H1 (cell line): ENCODE data around the gene ZNF493. TPM values are rescaled to one million over a fixed set of nuclear protein-coding genes. Genes with fewer than 3 reads are reported as not detected.
A peak's percentile ranks its signal among the peaks of the same experiment; 100 is the strongest.

ENCODE experiments used
- CTCF ChIA-PET: fragments of 300-600 bp; sonication (Branson Sonifier 250); formaldehyde crosslinking; loops from one replicate; lab custom pipeline; 2021; ENCODE audit not compliant: partially characterized antibody; lab: Charles Lee
- POLR2A ChIA-PET: fragments of 300-600 bp; sonication (Branson Sonifier 250); formaldehyde crosslinking; loops from one replicate; lab custom pipeline; 2021; ENCODE audit warnings: inconsistent platforms; ENCODE audit not compliant: partially characterized antibody; lab: Charles Lee
- DNase-seq, 2 experiments: peaks; one replicate each; pipeline versions ENCODE4 v3.0.0 to v3.0.0-alpha.2; 2010 to 2022; ENCODE audit warnings: low spot score in 2 of 2, low read depth in 1 of 2, mixed read lengths in 1 of 2
- FAIRE-seq: peaks from 2 replicates; lab custom pipeline; 2011; peaks lifted over from hg19 to GRCh38; lab: Jason Lieb, UNC
- H2AFZ ChIP-seq: 2 replicates; pipeline ENCODE4 v1.8.1; 2012; ENCODE audit warnings: low read length, inconsistent platforms
- H2AK5ac ChIP-seq: 2 replicates; pipeline ENCODE4 v1.6.1; 2013; ENCODE audit warnings: low read depth, low read length
- H2BK120ac ChIP-seq: replicated peaks from 2 replicates; pipeline ENCODE3; 2013; ENCODE audit warnings: low read depth, low read length, inconsistent platforms
- H2BK12ac ChIP-seq: 2 replicates; pipeline ENCODE4 v1.6.1; 2013; ENCODE audit warnings: low read depth, low read length
- H2BK15ac ChIP-seq: 2 replicates; pipeline ENCODE4 v1.6.1; 2013; ENCODE audit warnings: low read length
- H2BK20ac ChIP-seq: 2 replicates; pipeline ENCODE4 v1.6.1; 2013; ENCODE audit warnings: low read length
- H2BK5ac ChIP-seq: 2 replicates; pipeline ENCODE4 v1.6.1; 2013; ENCODE audit warnings: low read depth, low read length
- H3K14ac ChIP-seq: 2 replicates; pipeline ENCODE4 v1.6.1; 2013; ENCODE audit warnings: inconsistent platforms; ENCODE audit not compliant: insufficient read length
- H3K18ac ChIP-seq: 2 replicates; pipeline ENCODE4 v1.6.1; 2013; ENCODE audit warnings: low read length; ENCODE audit errors: extremely low read depth
- H3K23ac ChIP-seq: 2 replicates; pipeline ENCODE4 v1.6.1; 2013; ENCODE audit warnings: inconsistent platforms; ENCODE audit not compliant: insufficient read length
- H3K23me2 ChIP-seq: 2 replicates; pipeline ENCODE4 v1.6.1; 2013; ENCODE audit warnings: low read depth, low read length
- H3K27ac ChIP-seq: 2 replicates; pipeline ENCODE4 v1.6.1; 2011; ENCODE audit warnings: low read depth, low read length, inconsistent platforms
- H3K27me3 ChIP-seq, 4 experiments: replicated peaks in 1 of 4; 1 replicate in 1 of 4; 2 replicates in 3 of 4; pipeline versions ENCODE4 v1.6.1 to v1.8.1; 2011 to 2013; ENCODE audit warnings: low read length in 3 of 4, mild to moderate bottlenecking in 3 of 4, inconsistent platforms in 2 of 4, mixed read lengths in 2 of 4, moderate library complexity in 1 of 4; ENCODE audit not compliant: control insufficient read depth in 3 of 4, insufficient read depth in 3 of 4; ENCODE audit errors: extremely low read depth in 1 of 4
- H3K36me3 ChIP-seq, 4 experiments: 2 replicates each; pipeline versions ENCODE4 v1.6.1 to v1.8.1; 2011 to 2013; ENCODE audit warnings: mild to moderate bottlenecking in 4 of 4, low read length in 3 of 4, moderate library complexity in 2 of 4, control low read depth in 1 of 4, inconsistent platforms in 1 of 4; ENCODE audit not compliant: insufficient read depth in 4 of 4, control insufficient read depth in 2 of 4
- H3K4ac ChIP-seq: replicated peaks from 2 replicates; pipeline ENCODE3; 2013; ENCODE audit warnings: low read length, low read depth, mixed read lengths, inconsistent platforms; ENCODE audit not compliant: insufficient read length
- H3K4me1 ChIP-seq, 4 experiments: replicated peaks in 1 of 4; 1 replicate in 1 of 4; 2 replicates in 3 of 4; pipeline versions ENCODE4 v1.6.1 to v1.8.1; 2011 to 2013; ENCODE audit warnings: low read length in 3 of 4, inconsistent platforms in 2 of 4, mixed read lengths in 1 of 4; ENCODE audit not compliant: insufficient read depth in 4 of 4, control insufficient read depth in 3 of 4
- H3K4me2 ChIP-seq, 2 experiments: 2 replicates each; pipeline versions ENCODE4 v1.6.1 to v1.8.1; 2011 to 2013; ENCODE audit warnings: low read depth in 2 of 2, low read length in 2 of 2, control low read depth in 1 of 2, inconsistent platforms in 1 of 2, mild to moderate bottlenecking in 1 of 2; ENCODE audit not compliant: insufficient read depth in 1 of 2
- H3K4me3 ChIP-seq, 4 experiments: fragments of 200-600, 300-600 bp in 1 of 4; sonication (generic), shearing (Covaris generic), sonication (Bioruptor Twin) in 1 of 4; 2 replicates each; pipeline versions ENCODE4 v1.5.1 to v1.8.1; 2011 to 2016; ENCODE audit warnings: low read length in 4 of 4, low read depth in 3 of 4, control low read depth in 2 of 4, inconsistent platforms in 2 of 4, mild to moderate bottlenecking in 2 of 4, mixed read lengths in 1 of 4, moderate library complexity in 1 of 4; ENCODE audit not compliant: insufficient read depth in 2 of 4; ENCODE audit errors: extremely low read depth in 1 of 4
- H3K56ac ChIP-seq: replicated peaks from 2 replicates; pipeline ENCODE3; 2013; ENCODE audit warnings: low read depth, mild to moderate bottlenecking, mixed read lengths, low read length, inconsistent platforms; ENCODE audit not compliant: insufficient read length
- H3K79me1 ChIP-seq: 2 replicates; pipeline ENCODE4 v1.6.1; 2013; ENCODE audit warnings: low read depth, low read length, control low read depth
- H3K79me2 ChIP-seq, 2 experiments: 2 replicates each; pipeline versions ENCODE4 v1.6.1 to v1.8.1; 2012 to 2013; ENCODE audit warnings: low read length in 2 of 2, mild to moderate bottlenecking in 2 of 2, inconsistent platforms in 1 of 2; ENCODE audit not compliant: insufficient read depth in 2 of 2, control insufficient read depth in 1 of 2
- H3K9ac ChIP-seq, 4 experiments: replicated peaks in 1 of 4; 1 replicate in 1 of 4; 2 replicates in 3 of 4; pipeline versions ENCODE4 v1.6.1 to v1.8.1; 2011 to 2013; ENCODE audit warnings: low read depth in 3 of 4, low read length in 3 of 4, control low read depth in 2 of 4, mild to moderate bottlenecking in 2 of 4, moderate library complexity in 2 of 4, inconsistent platforms in 1 of 4; ENCODE audit errors: extremely low read depth in 1 of 4
- H3K9me3 ChIP-seq, 2 experiments: 2 replicates each; pipeline versions ENCODE4 v1.6.1 to v1.8.1; 2012 to 2013; ENCODE audit warnings: mild to moderate bottlenecking in 2 of 2, moderate library complexity in 2 of 2, control low read depth in 1 of 2, inconsistent platforms in 1 of 2, low read depth in 1 of 2, low read length in 1 of 2, mixed read lengths in 1 of 2; ENCODE audit not compliant: insufficient read depth in 2 of 2
- H4K20me1 ChIP-seq, 2 experiments: replicated peaks in 1 of 2; 2 replicates each; pipeline versions ENCODE3 to v1.8.1; 2011 to 2013; ENCODE audit warnings: inconsistent platforms in 2 of 2, low read length in 2 of 2, mild to moderate bottlenecking in 1 of 2; ENCODE audit not compliant: insufficient read depth in 2 of 2, control insufficient read depth in 1 of 2
- H4K5ac ChIP-seq: 2 replicates; pipeline ENCODE4 v1.6.1; 2013; ENCODE audit warnings: low read length, low read depth, mixed read lengths, inconsistent platforms; ENCODE audit not compliant: insufficient read length
- H4K8ac ChIP-seq: 2 replicates; pipeline ENCODE4 v1.8.0; 2013; ENCODE audit warnings: mild to moderate bottlenecking, moderate library complexity, low read length, inconsistent platforms; ENCODE audit not compliant: insufficient read depth; ENCODE audit errors: extremely low read depth
- H4K91ac ChIP-seq: replicated peaks from 2 replicates; pipeline ENCODE3; 2013; ENCODE audit warnings: low read length, mixed read lengths, inconsistent platforms; ENCODE audit not compliant: insufficient read length
- CHD2 ChIP-seq: IDR thresholded peaks from 2 replicates; pipeline ENCODE4 v1.6.1; 2012; ENCODE audit warnings: low read length, improper control_type of control experiment
- EZH2 ChIP-seq: fragments of 200-600 bp; sonication (generic); IDR thresholded peaks from 2 replicates; pipeline ENCODE4 v1.7.1; 2012; ENCODE audit warnings: low read depth, mild to moderate bottlenecking, moderate library complexity, low read length, inconsistent platforms; ENCODE audit not compliant: severe bottlenecking
- MAX ChIP-seq: IDR thresholded peaks from 2 replicates; pipeline ENCODE4 v1.6.1; 2012; ENCODE audit warnings: inconsistent platforms
- POLR2A ChIP-seq, 2 experiments: IDR thresholded peaks; 1 replicate in 1 of 2; 2 replicates in 1 of 2; pipeline ENCODE4 v1.6.1; 2011; ENCODE audit warnings: low read depth in 2 of 2, low read length in 2 of 2, mild to moderate bottlenecking in 2 of 2; ENCODE audit errors: control extremely low read depth in 1 of 2
- POLR2AphosphoS5 ChIP-seq: IDR thresholded peaks from 2 replicates; pipeline ENCODE4 v1.6.1; 2011; ENCODE audit warnings: low read depth, low read length
- RAD21 ChIP-seq, 2 experiments: IDR thresholded peaks in 1 of 2; conservative IDR thresholded peaks in 1 of 2; 2 replicates each; pipeline ENCODE4 v1.6.1; 2011; ENCODE audit warnings: low read depth in 2 of 2, low read length in 2 of 2, improper control_type of control experiment in 1 of 2, inconsistent platforms in 1 of 2, mild to moderate bottlenecking in 1 of 2, moderate library complexity in 1 of 2
- SAP30 ChIP-seq: fragments of 300-600 bp; sonication (generic); IDR thresholded peaks from 2 replicates; pipeline ENCODE4 v1.7.1; 2012; ENCODE audit warnings: low read length, moderate library complexity, mild to moderate bottlenecking, inconsistent platforms; ENCODE audit not compliant: insufficient read depth, insufficient replicate concordance
- SP1 ChIP-seq: IDR thresholded peaks from 2 replicates; pipeline ENCODE4 v1.6.1; 2011; ENCODE audit warnings: low read depth, low read length
- TAF7 ChIP-seq: optimal IDR thresholded peaks from 2 replicates; pipeline ENCODE3; 2011; ENCODE audit warnings: low read depth, mild to moderate bottlenecking, inconsistent platforms, low read length, moderate library complexity, borderline replicate concordance
- TBP ChIP-seq: IDR thresholded peaks from 2 replicates; pipeline ENCODE4 v1.6.1; 2011; ENCODE audit warnings: low read depth, low read length, improper control_type of control experiment
- TCF12 ChIP-seq: IDR thresholded peaks from 2 replicates; pipeline ENCODE4 v1.6.1; 2011; ENCODE audit warnings: low read depth, mild to moderate bottlenecking, low read length
- whole genome bisulfite sequencing, 2 experiments: shearing (Covaris generic) in 1 of 2; methylation state at CpG; one replicate each; pipeline versions ENCODE4 v1.1.6 to v1.1.7; 2013 to 2015; ENCODE audit warnings: low lambda C conversion rate in 2 of 2, mixed read lengths in 2 of 2, inconsistent platforms in 1 of 2, low coverage in 1 of 2, missing lambda C conversion rate in 1 of 2; ENCODE audit not compliant: insufficient replicate concordance in 2 of 2, insufficient coverage in 1 of 2, insufficient read length in 1 of 2; ENCODE audit errors: extremely low coverage in 1 of 2, missing lambda C conversion rate in 1 of 2; 5-methylcytosine and 5-hydroxymethylcytosine counted together
- polyA plus RNA-seq, 7 experiments: library from polyadenylated mRNA; depleted of rRNA in 3 of 7; stranded (reverse) in 5 of 7; unstranded in 2 of 7; fragments of >200 nt in 5 of 7; fragments of 200-250 nt in 2 of 7; gene quantifications; 1 replicate in 5 of 7; 2 replicates in 1 of 7; 4 replicates in 1 of 7; pipeline versions ENCODE4 v1.2.1 to v1.2.3, GENCODE V29; 2011 to 2013; ENCODE audit warnings: missing spikeins in 2 of 7, mixed read lengths in 2 of 7
- total RNA-seq: library from RNA; stranded (reverse); fragmentation: NEBNext Ultra II Directional; extraction: Animal tissue kit (Norgen Biotek cat#: 25700); gene quantifications from 2 replicates; pipeline ENCODE4 v1.2.1, GENCODE V29; 2021
- TF ChIP-seq, protein P1 (sequence below): IDR thresholded peaks from 2 replicates; pipeline ENCODE4 v1.6.1; 2012; ENCODE audit warnings: inconsistent platforms

Gene ZNF493
- total and polyA plus RNA-seq, 2 of the 8 experiments (the other 6 are each of a cell fraction or from before 2014, with no cell fraction given), result 9.0 to 32.2 TPM

DNA sequence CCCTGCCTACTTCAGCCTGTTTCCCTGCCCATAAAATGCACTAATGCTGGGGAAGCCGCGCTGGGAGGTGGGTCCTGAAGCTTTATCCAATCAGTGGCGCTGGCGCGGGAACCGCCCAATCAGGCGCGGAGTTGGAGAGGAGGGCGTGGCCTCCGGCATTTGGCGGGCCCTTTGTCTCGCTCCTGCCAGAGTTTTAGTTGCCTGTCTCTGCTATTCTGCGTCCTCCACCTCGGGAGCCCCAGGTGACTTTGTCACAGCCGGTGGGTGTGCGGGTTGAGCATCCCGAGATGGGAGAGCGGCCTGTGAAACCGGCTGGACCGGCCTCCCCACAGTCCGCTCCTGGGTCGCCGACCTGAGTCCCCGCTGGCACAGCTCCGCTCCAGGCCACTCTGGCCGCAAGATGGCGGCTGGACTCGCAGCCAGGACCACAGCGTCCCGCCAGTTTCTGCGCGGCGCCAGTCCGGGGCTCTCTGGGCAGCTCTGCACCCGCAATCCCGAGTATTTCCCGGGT is 77.8 kb downstream of the ZNF493 start:
- 29% methylated on average over 37 of the region's 37 CpGs; no CpG with 5 or more reads in 1 of the 2 experiments for WGBS, 2 experiments
- FAIRE-seq (peak; percentile 82), DNase-seq (peak in 1 of 2 experiments; percentile 84)
- H3K79me2 ChIP-seq, result peaks cover 0 to 9% of the 10 kb centered on the region in 2 experiments; a peak in 2 of 4 replicates
- no peak overlapping the region for H3K23ac ChIP-seq
- H3K9ac ChIP-seq, result peak overlapping the region; percentile 89 to 97 (median 96)
- no peak overlapping the region for H2BK120ac ChIP-seq
- peak overlapping the region; percentile 98; the same call in 1 of the 2 replicates for H4K8ac ChIP-seq
- no peak overlapping the region for H2BK20ac ChIP-seq
- no peak overlapping the region for H2AK5ac ChIP-seq
- H4K91ac ChIP-seq, result no peak overlapping the region
- H3K4me2 ChIP-seq, result peak overlapping the region; percentile 26 to 63; a peak in 2 of 4 replicates
- no peak overlapping the region for H2AFZ ChIP-seq
- POLR2A ChIA-PET, result interaction anchor here (0.6 to 2.0 kb wide), 18 partner anchors 9 to 298 kb away, joined by 3 to 10 read pairs (median 4); partner anchors contain the start of genes ZNF429, ZNF708 and ZNF738
- no peaks in the 10 kb centered on the region for H4K20me1 ChIP-seq
- H3K4me3 ChIP-seq, result peak overlapping the region; percentile 35 to 69 (median 60)
- H3K36me3 ChIP-seq, result no peaks in the 10 kb centered on the region
- no peaks in the 10 kb centered on the region; a peak in 1 of 7 replicates for H3K4me1 ChIP-seq
- no peak overlapping the region for H2BK12ac ChIP-seq
- H3K27ac ChIP-seq, result peak overlapping the region; percentile 94
- H3K79me1 ChIP-seq, result no peaks in the 10 kb centered on the region
- H3K27me3 ChIP-seq, result no peaks in the 10 kb centered on the region; a peak in 1 of 7 replicates
- H3K18ac ChIP-seq, result no peak overlapping the region; the same call in 1 of the 2 replicates
- H3K56ac ChIP-seq, result no peak overlapping the region
- no peak overlapping the region for H2BK15ac ChIP-seq
- H2BK5ac ChIP-seq, result no peak overlapping the region
- no peak overlapping the region for H3K4ac ChIP-seq
- H3K9me3 ChIP-seq, result no peaks in the 10 kb centered on the region; a peak in 1 of 4 replicates
- H3K23me2 ChIP-seq, result no peaks in the 10 kb centered on the region
- H3K14ac ChIP-seq, result no peak overlapping the region
- peak overlapping the region; percentile 62 for H4K5ac ChIP-seq
- CTCF ChIA-PET, result interaction anchor here (5.8 kb wide), 1 partner anchor 9 kb away, joined by 28 read pairs; no protein-coding TSS in a partner anchor
- TF ChIP-seq TBP (peak; percentile 89), MAX (peak; percentile 26), CHD2 (0 out of 2 replicates have a peak, but pooled peaks have one; percentile 49), POLR2AphosphoS5 (peak; percentile 85), TAF7 (peak; percentile 80), RAD21 (IDR thresholded peaks at IDR 0.05 in 1 of 2, conservative IDR thresholded peaks at IDR 0.05 in 1 of 2; ENCODE audit: low read depth in 2 of 2, low read length in 2 of 2) (no peak), SAP30 (no peak), EZH2 (no peak), POLR2A (IDR thresholded peaks at IDR 0.05; ENCODE audit: control extremely low read depth in 1 of 2, low read depth in 2 of 2, low read length in 2 of 2) (peak; percentile 80 to 97), TCF12 (no peak), SP1 (peak; percentile 92)
- TF ChIP-seq, protein P1, sequence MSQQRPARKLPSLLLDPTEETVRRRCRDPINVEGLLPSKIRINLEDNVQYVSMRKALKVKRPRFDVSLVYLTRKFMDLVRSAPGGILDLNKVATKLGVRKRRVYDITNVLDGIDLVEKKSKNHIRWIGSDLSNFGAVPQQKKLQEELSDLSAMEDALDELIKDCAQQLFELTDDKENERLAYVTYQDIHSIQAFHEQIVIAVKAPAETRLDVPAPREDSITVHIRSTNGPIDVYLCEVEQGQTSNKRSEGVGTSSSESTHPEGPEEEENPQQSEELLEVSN, result peak; percentile 87
